Fibroblast of lung (primary cell): Measurements from ENCODE around the gene SOX13. TPM values are rescaled to one million over a fixed set of nuclear protein-coding genes. Genes with fewer than 3 reads are reported as not detected.

Source experiments
- DNase-seq, 2 donors: peaks; one replicate each; pipeline versions ENCODE4 v3.0.0 to v3.0.0-alpha.2; 2010; ENCODE audit warnings: low read depth in 2 of 2
- H2AFZ ChIP-seq: 2 replicates; pipeline ENCODE4 v1.5.1; 2012; ENCODE audit warnings: low read length, control low read depth, inconsistent platforms
- H3K27ac ChIP-seq: 2 replicates; pipeline ENCODE4 v1.5.1; 2011; ENCODE audit warnings: low read length, control low read depth; ENCODE audit not compliant: insufficient read depth
- H3K27me3 ChIP-seq: 2 replicates; pipeline ENCODE4 v1.5.1; 2011; ENCODE audit warnings: mild to moderate bottlenecking, low read length; ENCODE audit not compliant: control insufficient read depth, insufficient read depth
- H3K36me3 ChIP-seq: 2 replicates; pipeline ENCODE4 v1.5.1; 2011; ENCODE audit warnings: low read length; ENCODE audit not compliant: control insufficient read depth, insufficient read depth
- H3K4me1 ChIP-seq: 2 replicates; pipeline ENCODE4 v1.5.1; 2011; ENCODE audit warnings: low read length; ENCODE audit not compliant: control insufficient read depth, insufficient read depth; ENCODE audit errors: extremely low read depth
- H3K4me2 ChIP-seq: 2 replicates; pipeline ENCODE4 v1.5.1; 2011; ENCODE audit warnings: low read length, control low read depth; ENCODE audit not compliant: insufficient read depth; ENCODE audit errors: extremely low read depth
- H3K4me3 ChIP-seq, 4 experiments: fragments of 200-600 bp in 1 of 4; sonication (generic) in 1 of 4; replicated peaks in 1 of 4; 2 replicates each; pipeline ENCODE4 v1.5.1; 2011 to 2016; ENCODE audit warnings: low read length in 4 of 4, low read depth in 3 of 4, mild to moderate bottlenecking in 3 of 4, control low read depth in 2 of 4, inconsistent platforms in 1 of 4, mixed read lengths in 1 of 4; ENCODE audit not compliant: insufficient read depth in 1 of 4; ENCODE audit errors: control extremely low read depth in 1 of 4
- H3K79me2 ChIP-seq: 2 replicates; pipeline ENCODE4 v1.5.1; 2012; ENCODE audit warnings: mild to moderate bottlenecking, low read length, inconsistent platforms; ENCODE audit not compliant: control insufficient read depth, insufficient read depth
- H3K9ac ChIP-seq: 2 replicates; pipeline ENCODE4 v1.5.1; 2011; ENCODE audit warnings: mild to moderate bottlenecking, low read length, control low read depth; ENCODE audit not compliant: insufficient read depth
- H3K9me3 ChIP-seq: 2 replicates; pipeline ENCODE4 v1.5.1; 2012; ENCODE audit warnings: low read depth, low read length; ENCODE audit not compliant: control insufficient read depth, insufficient read depth
- H4K20me1 ChIP-seq: 2 replicates; pipeline ENCODE4 v1.5.1; 2011; ENCODE audit warnings: low read length; ENCODE audit not compliant: control insufficient read depth, insufficient read depth; ENCODE audit errors: extremely low read depth
- EZH2 ChIP-seq: IDR thresholded peaks from 2 replicates; pipeline ENCODE4 v1.5.1; 2012; ENCODE audit warnings: low read length, control low read depth, mild to moderate bottlenecking; ENCODE audit errors: missing control alignments
- polyA plus RNA-seq, 2 donors: library from polyadenylated mRNA; depleted of rRNA in 1 of 2; stranded (reverse) in 1 of 2; unstranded in 1 of 2; fragments of >200 nt; gene quantifications; 2 replicates each; pipeline ENCODE4 v1.2.1, GENCODE V29; 2011 to 2012; ENCODE audit warnings: missing spikeins in 1 of 2
- total RNA-seq: library from RNA; depleted of rRNA; stranded (reverse); fragments of >200 nt; gene quantifications from 2 replicates; pipeline ENCODE4 v1.2.1, GENCODE V29; 2014
- TF ChIP-seq, protein P1 (sequence below), 2 donors: IDR thresholded peaks in 1 of 2; conservative IDR thresholded peaks in 1 of 2; 1 replicate in 1 of 2; 2 replicates in 1 of 2; pipeline ENCODE4 v1.5.1; 2011 to 2012; ENCODE audit warnings: low read length in 2 of 2, control low read depth in 1 of 2, inconsistent platforms in 1 of 2, low read depth in 1 of 2, mild to moderate bottlenecking in 1 of 2

The SOX13 gene
- total and polyA plus RNA-seq, 2 donors (not counting 1 experiment from before 2014, with no cell fraction given): 2.0 to 5.5 TPM

DNA sequence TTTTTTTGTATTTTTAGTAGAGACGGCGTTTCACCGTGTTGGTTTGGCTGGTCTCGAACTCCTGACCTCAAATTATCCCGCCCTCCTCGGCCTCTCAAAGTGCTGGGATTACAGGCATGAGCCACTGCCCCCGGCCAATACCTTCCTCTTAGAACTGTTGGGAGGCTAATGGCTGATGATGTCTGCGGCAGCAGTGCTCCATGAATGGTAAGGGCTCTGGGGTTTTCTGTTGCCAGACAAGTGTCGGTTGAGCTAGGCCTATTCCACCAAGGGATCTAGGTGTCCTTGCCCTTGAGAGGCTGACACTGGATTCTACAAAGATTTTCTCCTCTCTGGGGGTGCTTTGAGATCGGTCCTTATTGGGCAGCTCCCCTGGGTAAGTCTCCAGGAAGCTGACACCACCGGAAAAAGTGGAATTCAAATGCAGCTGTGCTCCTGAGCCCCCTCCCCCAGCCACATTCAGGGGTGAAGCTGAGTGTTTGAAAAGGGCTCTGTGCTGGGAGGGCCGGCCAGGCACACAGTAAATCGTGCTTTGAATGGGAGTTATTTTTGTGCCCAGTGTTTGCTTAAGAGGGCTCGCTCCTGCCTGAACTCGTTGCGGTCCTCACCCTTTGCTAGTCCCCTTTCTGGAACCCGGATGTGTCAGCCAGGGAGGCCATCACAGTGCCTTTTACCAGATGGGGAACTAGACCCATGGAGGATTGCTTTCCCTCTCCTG lies 5.2 kb downstream of the SOX13 start:
- Histone ChIP-seq H3K9me3 (no peaks in the 10 kb centered on the region), H3K27ac (peak overlapping the region; percentile 43), H4K20me1 (no peaks in the 10 kb centered on the region), H3K9ac (peak overlapping the region; percentile 32), H3K36me3 (no peaks in the 10 kb centered on the region), H3K4me3 (no peak overlapping the region), H3K4me1 (peaks cover 27% of the 10 kb centered on the region), H3K79me2 (no peaks in the 10 kb centered on the region), H2AFZ (peak overlapping the region; percentile 35), H3K27me3 (no peaks in the 10 kb centered on the region), H3K4me2 (no peak overlapping the region)
- DNase-seq: peak; percentile 15 to 36
- TF ChIP-seq EZH2: no peak
- TF ChIP-seq, protein P1, sequence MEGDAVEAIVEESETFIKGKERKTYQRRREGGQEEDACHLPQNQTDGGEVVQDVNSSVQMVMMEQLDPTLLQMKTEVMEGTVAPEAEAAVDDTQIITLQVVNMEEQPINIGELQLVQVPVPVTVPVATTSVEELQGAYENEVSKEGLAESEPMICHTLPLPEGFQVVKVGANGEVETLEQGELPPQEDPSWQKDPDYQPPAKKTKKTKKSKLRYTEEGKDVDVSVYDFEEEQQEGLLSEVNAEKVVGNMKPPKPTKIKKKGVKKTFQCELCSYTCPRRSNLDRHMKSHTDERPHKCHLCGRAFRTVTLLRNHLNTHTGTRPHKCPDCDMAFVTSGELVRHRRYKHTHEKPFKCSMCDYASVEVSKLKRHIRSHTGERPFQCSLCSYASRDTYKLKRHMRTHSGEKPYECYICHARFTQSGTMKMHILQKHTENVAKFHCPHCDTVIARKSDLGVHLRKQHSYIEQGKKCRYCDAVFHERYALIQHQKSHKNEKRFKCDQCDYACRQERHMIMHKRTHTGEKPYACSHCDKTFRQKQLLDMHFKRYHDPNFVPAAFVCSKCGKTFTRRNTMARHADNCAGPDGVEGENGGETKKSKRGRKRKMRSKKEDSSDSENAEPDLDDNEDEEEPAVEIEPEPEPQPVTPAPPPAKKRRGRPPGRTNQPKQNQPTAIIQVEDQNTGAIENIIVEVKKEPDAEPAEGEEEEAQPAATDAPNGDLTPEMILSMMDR (conservative IDR thresholded peaks at IDR 0.05 in 1 of 2, IDR thresholded peaks at IDR 0.05 in 1 of 2; ENCODE audit: low read depth in 1 of 2, low read length in 2 of 2): no peak

DNA sequence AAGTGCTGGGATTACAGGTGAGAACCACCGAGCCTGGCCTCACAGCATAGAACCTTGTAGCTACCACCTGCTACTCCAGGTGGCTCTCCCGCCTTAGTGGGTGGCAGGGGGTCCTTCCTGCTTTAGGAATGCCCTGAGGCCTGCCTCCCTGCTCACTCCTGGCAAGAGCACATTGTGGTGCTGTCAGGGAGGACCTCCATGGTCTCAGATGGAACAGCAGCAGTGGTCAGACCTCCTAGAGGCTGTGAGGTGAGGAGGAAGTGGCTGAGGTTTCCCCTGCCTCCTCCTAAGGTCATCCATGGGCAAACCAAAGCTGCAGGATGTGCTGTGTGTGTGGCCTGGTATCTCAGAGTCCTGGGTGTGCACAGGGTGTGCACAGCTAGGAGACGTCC lies 6.7 kb downstream of the SOX13 start:
- no peak overlapping the region for H3K9ac ChIP-seq
- DNase-seq: no peak
- no peak overlapping the region for H3K27ac ChIP-seq
- TF ChIP-seq, protein P1 (conservative IDR thresholded peaks at IDR 0.05 in 1 of 2, IDR thresholded peaks at IDR 0.05 in 1 of 2; ENCODE audit: low read depth in 1 of 2, low read length in 2 of 2): no peak
- no peak for TF ChIP-seq EZH2
- H3K4me2 ChIP-seq: no peak overlapping the region
- no peaks in the 10 kb centered on the region for H3K36me3 ChIP-seq
- H3K27me3 ChIP-seq: no peaks in the 10 kb centered on the region
- H3K9me3 ChIP-seq: no peaks in the 10 kb centered on the region
- H2AFZ ChIP-seq: no peak overlapping the region
- no peaks in the 10 kb centered on the region for H4K20me1 ChIP-seq
- no peaks in the 10 kb centered on the region for H3K79me2 ChIP-seq
- H3K4me3 ChIP-seq: no peak overlapping the region
- H3K4me1 ChIP-seq: peaks cover 27% of the 10 kb centered on the region

DNA sequence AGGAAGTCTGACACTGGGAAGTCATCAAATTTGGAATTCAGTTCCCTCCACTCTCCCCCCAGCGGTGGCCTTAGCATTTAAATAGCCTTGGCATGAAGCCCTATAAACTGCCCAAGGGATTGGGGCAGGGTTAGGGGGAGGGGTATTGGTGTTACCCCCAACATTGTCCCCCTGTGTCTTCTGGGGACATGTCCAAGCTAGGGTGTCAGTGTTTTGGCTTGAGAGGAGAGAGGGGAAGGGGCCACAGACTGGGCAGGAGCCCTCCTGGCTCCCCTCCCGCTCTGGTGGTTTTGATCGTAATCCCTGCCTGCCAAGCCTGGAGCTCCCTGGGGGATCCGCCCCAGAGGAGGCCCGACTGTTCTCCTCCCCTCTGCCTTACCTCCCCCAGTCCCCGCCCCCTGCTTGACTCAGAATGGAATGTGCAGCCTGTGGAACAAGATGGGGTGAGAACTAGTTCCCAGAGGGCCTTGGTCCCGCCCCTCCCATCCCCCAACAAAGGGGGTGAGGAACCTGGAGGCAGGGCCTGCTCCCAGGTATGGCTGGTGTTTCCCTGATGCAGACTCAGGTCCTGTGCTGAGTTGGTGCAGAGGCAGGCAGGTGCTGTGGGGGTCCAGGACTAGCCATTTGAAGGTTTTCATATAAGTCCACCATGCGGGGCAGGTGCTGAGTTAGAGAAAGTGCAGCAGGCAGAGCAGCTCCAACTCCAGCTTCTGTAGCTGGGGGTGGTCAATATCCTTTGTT lies 7.4 kb downstream of the SOX13 start:
- Histone ChIP-seq H3K27ac (peak overlapping the region; percentile 45), H2AFZ (no peak overlapping the region), H3K4me2 (peak overlapping the region; percentile 8), H4K20me1 (no peaks in the 10 kb centered on the region), H3K9ac (no peak overlapping the region), H3K4me3 (no peak overlapping the region), H3K4me1 (peaks cover 27% of the 10 kb centered on the region), H3K36me3 (no peaks in the 10 kb centered on the region), H3K79me2 (no peaks in the 10 kb centered on the region), H3K9me3 (no peaks in the 10 kb centered on the region), H3K27me3 (no peaks in the 10 kb centered on the region)
- peak; percentile 83 to 89 for DNase-seq
- TF ChIP-seq, protein P1 (conservative IDR thresholded peaks at IDR 0.05 in 1 of 2, IDR thresholded peaks at IDR 0.05 in 1 of 2; ENCODE audit: low read depth in 1 of 2, low read length in 2 of 2): no peak
- TF ChIP-seq EZH2: no peak
